HepG2 (cell line): ENCODE results near the gene SMIM13. TPM values are rescaled to one million over a fixed set of nuclear protein-coding genes. Genes with fewer than 3 reads are reported as not detected.

ENCODE experiments used
- ADNP ChIP-seq: sonication (generic); formaldehyde crosslinking; IDR thresholded peaks from 2 replicates; pipeline ENCODE4 v1.4.0; 2020; ENCODE audit warnings: missing genetic modification reagents
- ATF3 ChIP-seq: sonication (generic); formaldehyde crosslinking; IDR thresholded peaks from 2 replicates; pipeline ENCODE4 v1.4.0; 2020; ENCODE audit warnings: missing genetic modification reagents
- CSRNP1 ChIP-seq: sonication (generic); formaldehyde crosslinking; IDR thresholded peaks from 2 replicates; pipeline ENCODE4 v1.8.1; 2023; ENCODE audit warnings: mild to moderate bottlenecking, missing genetic modification reagents
- ESRRA ChIP-seq: sonication (generic); formaldehyde crosslinking; IDR thresholded peaks from 2 replicates; pipeline ENCODE4 v1.5.1; 2020; ENCODE audit warnings: mild to moderate bottlenecking, low read depth, missing genetic modification reagents
- FOXO4 ChIP-seq: sonication (generic); formaldehyde crosslinking; conservative IDR thresholded peaks from 2 replicates; pipeline ENCODE4 v1.8.1; 2023; ENCODE audit warnings: missing genetic modification reagents
- GTF3A ChIP-seq: sonication (generic); formaldehyde crosslinking; conservative IDR thresholded peaks from 2 replicates; pipeline ENCODE4 v1.4.0; 2020; ENCODE audit warnings: mild to moderate bottlenecking, missing genetic modification reagents
- HNRNPK ChIP-seq: fragments of 200-400 bp; formaldehyde crosslinking; IDR thresholded peaks from 2 replicates; pipeline ENCODE4 v1.6.1; 2018; ENCODE audit warnings: low read length, low read depth, moderate library complexity, mild to moderate bottlenecking; ENCODE audit not compliant: poor library complexity, severe bottlenecking
- HNRNPUL1 ChIP-seq: fragments of 200-400 bp; formaldehyde crosslinking; IDR thresholded peaks from 2 replicates; pipeline ENCODE4 v1.6.1; 2017; ENCODE audit warnings: low read depth, mild to moderate bottlenecking, low read length, moderate library complexity
- IRF9 ChIP-seq: sonication (generic); formaldehyde crosslinking; IDR thresholded peaks from 2 replicates; pipeline ENCODE4 v1.8.0; 2022; ENCODE audit warnings: missing genetic modification reagents, mild to moderate bottlenecking, borderline replicate concordance
- KDM3A ChIP-seq: IDR thresholded peaks from 2 replicates; pipeline ENCODE4 v1.6.1; 2018; ENCODE audit warnings: low read depth, missing compliant biosample characterization
- KLF16 ChIP-seq, 2 experiments: sonication (generic) in 1 of 2; formaldehyde crosslinking in 1 of 2; IDR thresholded peaks; 2 replicates each; pipeline versions ENCODE4 v1.6.1 to v1.8.0; 2016 to 2023; ENCODE audit warnings: missing genetic modification reagents in 2 of 2, missing compliant biosample characterization in 1 of 2
- PBX2 ChIP-seq: IDR thresholded peaks from 2 replicates; pipeline ENCODE4 v1.6.1; 2016; ENCODE audit warnings: control low read depth
- RARA ChIP-seq: IDR thresholded peaks from 2 replicates; pipeline ENCODE4 v1.6.1; 2016; ENCODE audit warnings: missing genetic modification reagents, missing compliant biosample characterization
- SCMH1 ChIP-seq: sonication (generic); formaldehyde crosslinking; IDR thresholded peaks from 2 replicates; pipeline ENCODE4 v1.9.0; 2021; ENCODE audit warnings: missing genetic modification reagents, mild to moderate bottlenecking, borderline replicate concordance
- TAF1 ChIP-seq: sonication (generic); formaldehyde crosslinking; IDR thresholded peaks from 2 replicates; pipeline ENCODE4 v1.4.0; 2020; ENCODE audit warnings: missing genetic modification reagents
- TERF1 ChIP-seq: sonication (generic); formaldehyde crosslinking; IDR thresholded peaks from 2 replicates; pipeline ENCODE4 v1.8.0; 2022; ENCODE audit warnings: mild to moderate bottlenecking, missing genetic modification reagents, moderate library complexity
- ZBTB7B ChIP-seq: sonication (generic); formaldehyde crosslinking; IDR thresholded peaks from 2 replicates; pipeline ENCODE4 v1.4.0; 2020; ENCODE audit warnings: missing genetic modification reagents
- ZFP1 ChIP-seq: IDR thresholded peaks from 2 replicates; pipeline ENCODE4 v1.6.1; 2016
- ZKSCAN8 ChIP-seq: IDR thresholded peaks from 2 replicates; pipeline ENCODE4 v1.6.1; 2016; ENCODE audit warnings: borderline replicate concordance, missing genetic modification reagents, missing compliant biosample characterization
- ZNF3 ChIP-seq: IDR thresholded peaks from 2 replicates; pipeline ENCODE4 v1.7.0; 2017; ENCODE audit warnings: inconsistent platforms
- ZNF414 ChIP-seq: sonication (generic); formaldehyde crosslinking; IDR thresholded peaks from 2 replicates; pipeline ENCODE4 v1.5.0; 2020; ENCODE audit warnings: missing genetic modification reagents
- ZNF468 ChIP-seq: sonication (generic); formaldehyde crosslinking; IDR thresholded peaks from 2 replicates; pipeline ENCODE4 v1.8.0; 2022; ENCODE audit warnings: mild to moderate bottlenecking, moderate library complexity, missing genetic modification reagents
- ZNF597 ChIP-seq: sonication (generic); formaldehyde crosslinking; IDR thresholded peaks from 2 replicates; pipeline ENCODE4 v1.5.0; 2020; ENCODE audit warnings: missing genetic modification reagents
- ZNF839 ChIP-seq: sonication (generic); formaldehyde crosslinking; IDR thresholded peaks from 2 replicates; pipeline ENCODE4 v1.4.0; 2020; ENCODE audit warnings: missing genetic modification reagents, mild to moderate bottlenecking, borderline replicate concordance
- polyA plus RNA-seq, 8 experiments: library from polyadenylated mRNA; depleted of rRNA in 3 of 8; stranded (reverse) in 7 of 8; unstranded in 1 of 8; fragments of >200 nt; fragmentation: Illumina TruSeq in 4 of 8; extraction: Trizol in 4 of 8; gene quantifications; 2 replicates each; pipeline versions ENCODE4 v1.2.1 to v1.2.3, GENCODE V29; 2011 to 2016; ENCODE audit warnings: low read depth in 4 of 8, missing spikeins in 1 of 8, mixed read lengths in 1 of 8; ENCODE audit not compliant: insufficient read depth in 1 of 8
- total RNA-seq, 5 experiments: library from RNA; depleted of rRNA; stranded (reverse); fragments of >200 nt; fragmentation: Illumina TruSeq; extraction: Trizol; gene quantifications; 2 replicates each; pipeline ENCODE4 v1.2.3, GENCODE V29; 2016; ENCODE audit warnings: low read depth in 1 of 5

SMIM13 gene
- total and polyA plus RNA-seq, 2 of the 13 experiments (the other 11 are each of a cell fraction or from before 2014, with no cell fraction given), result 2.7 to 10.2 TPM

- TF ChIP-seq HNRNPUL1, result no peak
- peak; percentile 53 for TF ChIP-seq ZNF414 (CRISPR knock-in tag)
- no peak for TF ChIP-seq RARA (CRISPR knock-in tag)
- no peak; the same call in 1 of the 2 replicates for TF ChIP-seq IRF9 (CRISPR knock-in tag)
- TF ChIP-seq ZNF468 (CRISPR knock-in tag), result no peak
- no peak for TF ChIP-seq ZNF597
- no peak for TF ChIP-seq ZFP1
- no peak for TF ChIP-seq ZBTB7B
- no peak for TF ChIP-seq ZNF3 (CRISPR knock-in tag)
- TF ChIP-seq SCMH1 (CRISPR knock-in tag), result no peak
- no peak for TF ChIP-seq ZKSCAN8 (CRISPR knock-in tag)
- no peak for TF ChIP-seq CSRNP1 (CRISPR knock-in tag)
- TF ChIP-seq ZNF839 (CRISPR knock-in tag), result no peak
- TF ChIP-seq KDM3A (CRISPR knock-in tag), result 0 out of 2 replicates have a peak, but pooled peaks have one; percentile 82
- TF ChIP-seq GTF3A (CRISPR knock-in tag), result no peak
- no peak for TF ChIP-seq ADNP (CRISPR knock-in tag)
- TF ChIP-seq TERF1, result no peak
- TF ChIP-seq PBX2 (CRISPR knock-in tag), result no peak
- no peak for TF ChIP-seq ESRRA (CRISPR knock-in tag)
- no peak for TF ChIP-seq HNRNPK
- TF ChIP-seq TAF1, result peak; percentile 95
- TF ChIP-seq FOXO4, result no peak
- no peak for TF ChIP-seq ATF3 (CRISPR knock-in tag)
- no peak for TF ChIP-seq KLF16 (CRISPR knock-in tag; IDR thresholded peaks at IDR 0.05)
Measured at GRCh38 chr6:11093376-11093625, 333 bp upstream of the SMIM13 start (continued).
